ENCODE measurements around the gene TIFAB.
A peak's percentile ranks its signal among the peaks of the same experiment; 100 is the strongest.

The TIFAB gene

GRCh38 chr5:135398855-135399793 lies 53.0 kb downstream of the TIFAB start, which contains the start of gene MACROH2A1 (continued):
- TF ChIP-seq ZBTB10 (tag by site-specific recombination; IDR thresholded peaks at IDR 0.05) (no peak), KLF16 (tag by site-specific recombination; IDR thresholded peaks at IDR 0.05) (no peak), ZSCAN16 (tag by site-specific recombination; IDR thresholded peaks at IDR 0.05) (no peak), ZNF768 (tag by site-specific recombination; IDR thresholded peaks at IDR 0.05) (no peak), ZNF292 (tag by site-specific recombination; IDR thresholded peaks at IDR 0.05; ENCODE audit: borderline replicate concordance, low read depth) (no peak), ZNF580 (tag by site-specific recombination; IDR thresholded peaks at IDR 0.05) (no peak), ZNF335 (tag by site-specific recombination; conservative IDR thresholded peaks at IDR 0.05) (peak; percentile 82), ZNF140 (tag by site-specific recombination; IDR thresholded peaks at IDR 0.05) (no peak), GLI4 (tag by site-specific recombination; IDR thresholded peaks at IDR 0.05) (no peak), SCRT1 (tag by site-specific recombination; IDR thresholded peaks at IDR 0.05; ENCODE audit: borderline replicate concordance) (no peak), ZNF157 (tag by site-specific recombination; IDR thresholded peaks at IDR 0.05) (no peak), GFI1B (tag by site-specific recombination; IDR thresholded peaks at IDR 0.05) (no peak), ZNF571 (tag by site-specific recombination; IDR thresholded peaks at IDR 0.05) (no peak), ZNF843 (tag by site-specific recombination; IDR thresholded peaks at IDR 0.05) (no peak), ZNF146 (tag by site-specific recombination; IDR thresholded peaks at IDR 0.05) (no peak), ZNF561 (tag by site-specific recombination; IDR thresholded peaks at IDR 0.05; ENCODE audit: borderline replicate concordance) (peak; percentile 70; the same call in 1 of the 2 replicates), TRIM28 (IDR thresholded peaks at IDR 0.05; ENCODE audit: borderline replicate concordance, low read length) (no peak), ZBTB48 (tag by site-specific recombination; IDR thresholded peaks at IDR 0.05) (0 out of 2 replicates have a peak, but pooled peaks have one; percentile 30), ZNF416 (tag by site-specific recombination; IDR thresholded peaks at IDR 0.05) (no peak), ZNF791 (tag by site-specific recombination; IDR thresholded peaks at IDR 0.05) (no peak), KLF7 (tag by site-specific recombination; IDR thresholded peaks at IDR 0.05; ENCODE audit: borderline replicate concordance) (no peak), ZNF324 (tag by site-specific recombination; IDR thresholded peaks at IDR 0.05) (no peak), ZNF121 (tag by site-specific recombination; IDR thresholded peaks at IDR 0.05) (no peak), SP3 (tag by site-specific recombination; IDR thresholded peaks at IDR 0.05) (0 out of 2 replicates have a peak, but pooled peaks have one; percentile 16), ZNF132 (tag by site-specific recombination; IDR thresholded peaks at IDR 0.05; ENCODE audit: borderline replicate concordance) (no peak), ZBTB17 (tag by site-specific recombination; IDR thresholded peaks at IDR 0.05) (no peak; the same call in 1 of the 2 replicates)
- TF ChIP-seq, protein P1, sequence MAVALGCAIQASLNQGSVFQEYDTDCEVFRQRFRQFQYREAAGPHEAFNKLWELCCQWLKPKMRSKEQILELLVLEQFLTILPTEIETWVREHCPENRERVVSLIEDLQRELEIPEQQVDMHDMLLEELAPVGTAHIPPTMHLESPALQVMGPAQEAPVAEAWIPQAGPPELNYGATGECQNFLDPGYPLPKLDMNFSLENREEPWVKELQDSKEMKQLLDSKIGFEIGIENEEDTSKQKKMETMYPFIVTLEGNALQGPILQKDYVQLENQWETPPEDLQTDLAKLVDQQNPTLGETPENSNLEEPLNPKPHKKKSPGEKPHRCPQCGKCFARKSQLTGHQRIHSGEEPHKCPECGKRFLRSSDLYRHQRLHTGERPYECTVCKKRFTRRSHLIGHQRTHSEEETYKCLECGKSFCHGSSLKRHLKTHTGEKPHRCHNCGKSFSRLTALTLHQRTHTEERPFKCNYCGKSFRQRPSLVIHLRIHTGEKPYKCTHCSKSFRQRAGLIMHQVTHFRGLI (tag by site-specific recombination; IDR thresholded peaks at IDR 0.05) = no peak
- TF ChIP-seq, protein P2, sequence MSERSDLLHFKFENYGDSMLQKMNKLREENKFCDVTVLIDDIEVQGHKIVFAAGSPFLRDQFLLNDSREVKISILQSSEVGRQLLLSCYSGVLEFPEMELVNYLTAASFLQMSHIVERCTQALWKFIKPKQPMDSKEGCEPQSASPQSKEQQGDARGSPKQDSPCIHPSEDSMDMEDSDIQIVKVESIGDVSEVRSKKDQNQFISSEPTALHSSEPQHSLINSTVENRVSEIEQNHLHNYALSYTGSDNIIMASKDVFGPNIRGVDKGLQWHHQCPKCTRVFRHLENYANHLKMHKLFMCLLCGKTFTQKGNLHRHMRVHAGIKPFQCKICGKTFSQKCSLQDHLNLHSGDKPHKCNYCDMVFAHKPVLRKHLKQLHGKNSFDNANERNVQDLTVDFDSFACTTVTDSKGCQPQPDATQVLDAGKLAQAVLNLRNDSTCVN (tag by site-specific recombination; optimal IDR thresholded peaks at IDR 0.05) = peak; percentile 76
- TF ChIP-seq, protein P3, sequence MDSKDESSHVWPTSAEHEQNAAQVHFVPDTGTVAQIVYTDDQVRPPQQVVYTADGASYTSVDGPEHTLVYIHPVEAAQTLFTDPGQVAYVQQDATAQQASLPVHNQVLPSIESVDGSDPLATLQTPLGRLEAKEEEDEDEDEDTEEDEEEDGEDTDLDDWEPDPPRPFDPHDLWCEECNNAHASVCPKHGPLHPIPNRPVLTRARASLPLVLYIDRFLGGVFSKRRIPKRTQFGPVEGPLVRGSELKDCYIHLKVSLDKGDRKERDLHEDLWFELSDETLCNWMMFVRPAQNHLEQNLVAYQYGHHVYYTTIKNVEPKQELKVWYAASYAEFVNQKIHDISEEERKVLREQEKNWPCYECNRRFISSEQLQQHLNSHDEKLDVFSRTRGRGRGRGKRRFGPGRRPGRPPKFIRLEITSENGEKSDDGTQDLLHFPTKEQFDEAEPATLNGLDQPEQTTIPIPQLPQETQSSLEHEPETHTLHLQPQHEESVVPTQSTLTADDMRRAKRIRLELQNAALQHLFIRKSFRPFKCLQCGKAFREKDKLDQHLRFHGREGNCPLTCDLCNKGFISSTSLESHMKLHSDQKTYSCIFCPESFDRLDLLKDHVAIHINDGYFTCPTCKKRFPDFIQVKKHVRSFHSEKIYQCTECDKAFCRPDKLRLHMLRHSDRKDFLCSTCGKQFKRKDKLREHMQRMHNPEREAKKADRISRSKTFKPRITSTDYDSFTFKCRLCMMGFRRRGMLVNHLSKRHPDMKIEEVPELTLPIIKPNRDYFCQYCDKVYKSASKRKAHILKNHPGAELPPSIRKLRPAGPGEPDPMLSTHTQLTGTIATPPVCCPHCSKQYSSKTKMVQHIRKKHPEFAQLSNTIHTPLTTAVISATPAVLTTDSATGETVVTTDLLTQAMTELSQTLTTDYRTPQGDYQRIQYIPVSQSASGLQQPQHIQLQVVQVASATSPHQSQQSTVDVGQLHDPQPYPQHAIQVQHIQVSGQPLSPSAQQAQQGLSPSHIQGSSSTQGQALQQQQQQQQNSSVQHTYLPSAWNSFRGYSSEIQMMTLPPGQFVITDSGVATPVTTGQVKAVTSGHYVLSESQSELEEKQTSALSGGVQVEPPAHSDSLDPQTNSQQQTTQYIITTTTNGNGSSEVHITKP (tag by site-specific recombination; IDR thresholded peaks at IDR 0.05) = no peak
- TF ChIP-seq, protein P4, sequence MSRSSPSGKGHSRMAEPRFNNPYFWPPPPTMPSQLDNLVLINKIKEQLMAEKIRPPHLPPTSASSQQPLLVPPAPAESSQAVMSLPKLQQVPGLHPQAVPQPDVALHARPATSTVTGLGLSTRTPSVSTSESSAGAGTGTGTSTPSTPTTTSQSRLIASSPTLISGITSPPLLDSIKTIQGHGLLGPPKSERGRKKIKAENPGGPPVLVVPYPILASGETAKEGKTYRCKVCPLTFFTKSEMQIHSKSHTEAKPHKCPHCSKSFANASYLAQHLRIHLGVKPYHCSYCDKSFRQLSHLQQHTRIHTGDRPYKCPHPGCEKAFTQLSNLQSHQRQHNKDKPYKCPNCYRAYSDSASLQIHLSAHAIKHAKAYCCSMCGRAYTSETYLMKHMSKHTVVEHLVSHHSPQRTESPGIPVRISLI (tag by site-specific recombination; IDR thresholded peaks at IDR 0.05) = no peak
